WTC11 (cell line): ENCODE measurements around the gene TACC2. TPM values are rescaled to one million over a fixed set of nuclear protein-coding genes. Genes with fewer than 3 reads are reported as not detected.
"Not testable (repeated sequence)": the region's sequence is repeated elsewhere in the genome, so short reads cannot be mapped to it uniquely, and the experiment has no call there.

Experiments used
- ATAC-seq: fragments of 200-7000 bp; cut with Tn5 transposase; 2 replicates; pipeline ENCODE4 v1.10.0; 2021; ENCODE audit warnings: mild to moderate bottlenecking, moderate library complexity
- CTCF ChIA-PET: fragments of 300-600 bp; sonication (Branson Sonifier 250); formaldehyde crosslinking; loops from one replicate; lab custom pipeline; 2021; ENCODE audit warnings: antibody characterized with exemption; lab: Charles Lee
- POLR2A ChIA-PET: fragments of 350-600 bp; sonication (Branson Sonifier 250); formaldehyde crosslinking; loops from one replicate; lab custom pipeline; 2021; ENCODE audit warnings: antibody characterized with exemption; lab: Charles Lee
- DNase-seq: peaks from one replicate; pipeline ENCODE4 v3.0.0; 2021; ENCODE audit warnings: low spot score
- H3K27ac Mint-ChIP-seq: 2 replicates; pipeline ENCODE4 v1.8.0; 2021; ENCODE audit warnings: mixed read lengths
- H3K27me3 Mint-ChIP-seq: 2 replicates; pipeline ENCODE4 v1.8.0; 2021; ENCODE audit warnings: low read depth, mild to moderate bottlenecking, moderate library complexity, mixed read lengths
- H3K36me3 Mint-ChIP-seq: 2 replicates; pipeline ENCODE4 v1.8.0; 2021; ENCODE audit warnings: mixed read lengths
- H3K4me1 Mint-ChIP-seq: 2 replicates; pipeline ENCODE4 v1.8.0; 2022; ENCODE audit warnings: mixed read lengths
- H3K4me3 Mint-ChIP-seq: 2 replicates; pipeline ENCODE4 v1.8.0; 2021; ENCODE audit warnings: mild to moderate bottlenecking, moderate library complexity, mixed read lengths
- H3K9me3 Mint-ChIP-seq: 2 replicates; pipeline ENCODE4 v1.8.0; 2021; ENCODE audit warnings: mixed read lengths
- ATF1 ChIP-seq: sonication (generic); formaldehyde crosslinking; IDR thresholded peaks from 2 replicates; pipeline ENCODE4 v1.8.1; 2023; ENCODE audit warnings: mild to moderate bottlenecking, moderate library complexity, missing genetic modification reagents
- E2F4 ChIP-seq: sonication (generic); formaldehyde crosslinking; IDR thresholded peaks from 2 replicates; pipeline ENCODE4 v1.8.1; 2022; ENCODE audit warnings: low read depth, mild to moderate bottlenecking, moderate library complexity, missing genetic modification reagents, borderline replicate concordance
- ELF4 ChIP-seq: sonication (generic); formaldehyde crosslinking; IDR thresholded peaks from 2 replicates; pipeline ENCODE4 v1.8.1; 2022; ENCODE audit warnings: low read depth, mild to moderate bottlenecking, moderate library complexity, missing genetic modification reagents
- FOXK1 ChIP-seq: sonication (generic); formaldehyde crosslinking; IDR thresholded peaks from 2 replicates; pipeline ENCODE4 v1.8.0; 2022; ENCODE audit warnings: mild to moderate bottlenecking, moderate library complexity, missing genetic modification reagents
- GABPB1 ChIP-seq: sonication (generic); formaldehyde crosslinking; IDR thresholded peaks from 2 replicates; pipeline ENCODE4 v1.8.1; 2023; ENCODE audit warnings: mild to moderate bottlenecking, missing genetic modification reagents
- GTF2I ChIP-seq: fragments of 250-450 bp; sonication (Bioruptor Pico); conservative IDR thresholded peaks from 2 replicates; pipeline ENCODE4 v1.4.0; 2021; ENCODE audit warnings: mild to moderate bottlenecking
- HMGA2 ChIP-seq: fragments of 250-450 bp; sonication (Bioruptor Pico); IDR thresholded peaks from 2 replicates; pipeline ENCODE4 v1.4.0; 2021; ENCODE audit warnings: mild to moderate bottlenecking, moderate library complexity
- JUN ChIP-seq: sonication (generic); formaldehyde crosslinking; IDR thresholded peaks from 2 replicates; pipeline ENCODE4 v1.8.0; 2023; ENCODE audit warnings: mild to moderate bottlenecking, missing genetic modification reagents
- MYBL2 ChIP-seq: sonication (generic); formaldehyde crosslinking; IDR thresholded peaks from 2 replicates; pipeline ENCODE4 v1.8.1; 2023; ENCODE audit warnings: mild to moderate bottlenecking, moderate library complexity, missing genetic modification reagents
- NR2C2 ChIP-seq: sonication (generic); formaldehyde crosslinking; IDR thresholded peaks from 2 replicates; pipeline ENCODE4 v1.8.0; 2022; ENCODE audit warnings: mild to moderate bottlenecking, missing genetic modification reagents
- RORB ChIP-seq: fragments of 250-450 bp; sonication (Bioruptor Pico); IDR thresholded peaks from 2 replicates; pipeline ENCODE4 v1.9.0; 2021; ENCODE audit warnings: mild to moderate bottlenecking
- TEAD1 ChIP-seq: sonication (generic); formaldehyde crosslinking; IDR thresholded peaks from 2 replicates; pipeline ENCODE4 v1.8.0; 2022; ENCODE audit warnings: mild to moderate bottlenecking, missing genetic modification reagents
- USF1 ChIP-seq: sonication (generic); formaldehyde crosslinking; IDR thresholded peaks from 2 replicates; pipeline ENCODE4 v1.8.0; 2022; ENCODE audit warnings: mild to moderate bottlenecking, missing genetic modification reagents
- USF2 ChIP-seq: sonication (generic); formaldehyde crosslinking; IDR thresholded peaks from 2 replicates; pipeline ENCODE4 v1.8.1; 2023; ENCODE audit warnings: mild to moderate bottlenecking, missing genetic modification reagents, moderate library complexity
- ZNF121 ChIP-seq: sonication (generic); formaldehyde crosslinking; IDR thresholded peaks from 2 replicates; pipeline ENCODE4 v1.8.0; 2023; ENCODE audit warnings: missing genetic modification reagents
- ZNF317 ChIP-seq: sonication (generic); formaldehyde crosslinking; IDR thresholded peaks from 2 replicates; pipeline ENCODE4 v1.8.1; 2023; ENCODE audit warnings: low read depth, mild to moderate bottlenecking, moderate library complexity, missing genetic modification reagents, borderline replicate concordance
- total RNA-seq: library from RNA; stranded (reverse); gene quantifications from 3 replicates; pipeline ENCODE4 v1.2.3, GENCODE V29; 2021
- TF ChIP-seq, protein P1 (sequence below): sonication (generic); formaldehyde crosslinking; IDR thresholded peaks from 2 replicates; pipeline ENCODE4 v1.8.1; 2023; ENCODE audit warnings: mild to moderate bottlenecking, missing genetic modification reagents, moderate library complexity
- TF ChIP-seq, protein P2 (sequence below): fragments of 250-450 bp; sonication (Bioruptor Pico); IDR thresholded peaks from 2 replicates; pipeline ENCODE4 v1.9.0; 2021; ENCODE audit warnings: mild to moderate bottlenecking, borderline replicate concordance
- TF ChIP-seq, protein P3 (sequence below): sonication (generic); formaldehyde crosslinking; conservative IDR thresholded peaks from 2 replicates; pipeline ENCODE4 v1.8.1; 2022; ENCODE audit warnings: mild to moderate bottlenecking, missing genetic modification reagents

Gene TACC2
- total RNA-seq, 1 experiment from 2014 or later = 28.9 TPM

GRCh38 chr10:122060250-122060649 lies 71.3 kb downstream of the TACC2 start (continued):
- no peak for TF ChIP-seq USF2 (CRISPR knock-in tag)

DNA sequence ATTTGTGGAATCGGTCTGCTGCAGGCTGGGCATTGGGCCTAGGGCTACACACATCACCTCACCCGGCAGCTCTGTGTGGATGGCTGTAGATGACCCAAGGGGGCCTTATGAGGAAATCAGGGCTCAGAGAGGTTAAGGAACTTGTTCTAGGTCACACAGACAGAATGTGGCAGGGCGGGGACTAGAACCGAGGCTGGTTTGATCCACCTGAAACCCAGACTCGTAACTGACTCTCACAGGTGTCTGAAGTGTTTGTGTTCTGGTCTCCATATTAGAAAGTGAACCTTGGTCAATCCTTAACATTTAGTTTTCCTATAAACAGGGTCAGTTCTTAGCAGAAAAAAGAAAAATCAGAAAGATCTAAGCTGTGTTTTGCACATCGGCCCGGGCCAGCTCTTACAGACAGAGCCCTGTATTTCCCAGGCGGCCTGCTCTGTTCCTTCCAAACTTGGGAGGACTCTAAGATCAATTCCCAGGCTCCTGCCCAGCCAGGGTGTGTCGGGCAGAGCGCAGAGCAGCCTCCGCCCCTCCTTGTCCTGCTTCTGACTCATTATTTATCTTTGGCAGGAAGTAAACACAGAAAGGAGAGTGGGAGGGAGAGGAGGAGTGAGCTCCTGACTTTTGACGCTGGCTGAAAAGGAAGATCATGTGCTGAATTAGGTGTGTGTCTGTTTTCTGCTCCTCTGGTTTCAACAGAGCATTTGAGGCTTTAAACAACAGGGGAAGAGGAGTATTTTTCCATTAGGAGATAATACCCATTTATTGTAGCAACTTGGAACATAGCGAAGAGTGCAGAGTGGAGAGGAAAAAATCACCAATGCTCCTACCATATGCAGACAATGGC lies 74.1 kb downstream of the TACC2 start:
- TF ChIP-seq NR2C2 (CRISPR knock-in tag) (no peak), ZNF121 (no peak), FOXK1 (CRISPR knock-in tag) (peak; percentile 72; the same call in 1 of the 2 replicates), GABPB1 (CRISPR knock-in tag) (peak; percentile 68; the same call in 1 of the 2 replicates), MYBL2 (CRISPR knock-in tag) (no peak), ATF1 (CRISPR knock-in tag) (no peak), USF1 (peak; percentile 19; the same call in 1 of the 2 replicates), ZNF317 (CRISPR knock-in tag) (no peak), HMGA2 (CRISPR knock-in tag) (no peak), RORB (CRISPR knock-in tag) (no peak)
- TF ChIP-seq, protein P1, sequence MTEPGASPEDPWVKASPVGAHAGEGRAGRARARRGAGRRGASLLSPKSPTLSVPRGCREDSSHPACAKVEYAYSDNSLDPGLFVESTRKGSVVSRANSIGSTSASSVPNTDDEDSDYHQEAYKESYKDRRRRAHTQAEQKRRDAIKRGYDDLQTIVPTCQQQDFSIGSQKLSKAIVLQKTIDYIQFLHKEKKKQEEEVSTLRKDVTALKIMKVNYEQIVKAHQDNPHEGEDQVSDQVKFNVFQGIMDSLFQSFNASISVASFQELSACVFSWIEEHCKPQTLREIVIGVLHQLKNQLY (CRISPR knock-in tag) = no peak
- TF ChIP-seq, all 79 proteins: peak for 3
- DNase-seq (peak; percentile 39), ATAC-seq (peak; percentile 96)
- H3K27ac Mint-ChIP-seq = peak overlapping the region; percentile 84
- no peak overlapping the region for H3K4me3 Mint-ChIP-seq
- H3K4me1 Mint-ChIP-seq = peaks cover 18% of the 10 kb centered on the region
- CTCF ChIA-PET = interaction anchor here (1.5 kb wide), 1 partner anchor 12 kb away, joined by 22 read pairs; no protein-coding TSS in a partner anchor
- H3K27me3 Mint-ChIP-seq = no peaks in the 10 kb centered on the region
- no peaks in the 10 kb centered on the region; the same call in 1 of the 2 replicates for H3K36me3 Mint-ChIP-seq
- peaks cover 7% of the 10 kb centered on the region for H3K9me3 Mint-ChIP-seq
- POLR2A ChIA-PET = interaction anchor here (0.8 kb wide), 1 partner anchor 19 kb away, joined by 3 read pairs; no protein-coding TSS in a partner anchor

DNA sequence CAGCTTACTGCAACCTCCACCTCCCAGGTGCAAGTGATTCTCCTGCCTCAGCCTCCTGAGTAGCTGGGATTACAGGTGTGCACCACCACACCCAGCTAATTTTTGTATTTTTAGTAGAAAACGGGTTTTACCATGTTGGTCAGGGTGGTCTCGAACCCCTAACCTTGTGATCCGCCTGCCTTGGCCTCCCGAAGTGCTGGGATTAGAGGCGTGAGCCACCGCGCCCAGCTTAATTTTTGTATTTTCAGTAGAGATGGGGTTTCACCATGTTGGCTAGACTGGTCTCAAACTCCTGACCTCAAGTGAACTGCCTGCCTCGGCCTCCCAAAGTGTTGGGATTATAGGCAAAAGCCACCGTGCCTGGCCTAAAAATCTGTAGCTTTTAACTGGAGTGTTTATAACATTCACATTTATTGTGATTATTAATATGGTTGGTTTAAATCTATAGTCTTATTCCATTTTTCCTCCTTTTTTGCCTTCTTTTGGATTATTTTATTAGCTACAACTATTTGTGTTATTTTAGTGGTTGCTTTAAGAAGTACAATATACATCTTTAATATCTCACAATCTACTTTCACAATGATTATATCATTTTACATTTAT lies 77.5 kb downstream of the TACC2 start:
- ATAC-seq, H3K27me3 Mint-ChIP-seq, CTCF ChIA-PET: not testable (repeated sequence)

DNA sequence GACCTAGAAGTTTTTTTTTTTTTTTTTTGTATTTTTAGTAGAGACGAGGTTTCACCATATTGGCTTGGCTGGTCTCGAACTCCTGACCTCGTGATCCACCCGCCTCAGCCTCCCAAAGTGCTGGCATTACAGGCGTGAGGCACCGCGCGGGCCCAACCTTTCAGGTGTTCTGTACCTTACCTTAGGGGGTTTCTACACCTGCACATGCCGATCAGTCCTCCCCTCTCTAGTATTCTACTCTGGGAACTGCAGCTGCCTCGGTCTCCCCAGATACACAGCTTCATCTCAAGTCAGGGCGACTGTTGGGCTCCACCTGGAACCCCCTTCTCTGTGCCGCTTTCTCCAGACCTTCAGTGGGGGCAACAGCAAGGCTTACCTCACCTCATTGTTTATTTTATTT lies 79.9 kb downstream of the TACC2 start:
- POLR2A ChIA-PET = interaction anchor here (0.6 kb wide), 1 partner anchor 64 kb away, joined by 3 read pairs; no protein-coding TSS in a partner anchor
- Mint-ChIP-seq H3K4me3 (no peak overlapping the region), H3K9me3 (peaks cover 7% of the 10 kb centered on the region), H3K27ac (no peak overlapping the region), H3K4me1 (no peaks in the 10 kb centered on the region), H3K27me3 (no peaks in the 10 kb centered on the region), H3K36me3 (no peaks in the 10 kb centered on the region; the same call in 1 of the 2 replicates)
- CTCF ChIA-PET = interaction anchor here (0.6 to 1.2 kb wide), 2 partner anchors 10 to 17 kb away, joined by 3 read pairs; no protein-coding TSS in a partner anchor
- DNase-seq = no peak
- ATAC-seq = no peak
- TF ChIP-seq JUN (CRISPR knock-in tag) (no peak), TEAD1 (CRISPR knock-in tag) (no peak), USF2 (CRISPR knock-in tag) (no peak), GTF2I (CRISPR knock-in tag) (no peak), ELF4 (no peak), E2F4 (CRISPR knock-in tag) (no peak)
- TF ChIP-seq, protein P2, sequence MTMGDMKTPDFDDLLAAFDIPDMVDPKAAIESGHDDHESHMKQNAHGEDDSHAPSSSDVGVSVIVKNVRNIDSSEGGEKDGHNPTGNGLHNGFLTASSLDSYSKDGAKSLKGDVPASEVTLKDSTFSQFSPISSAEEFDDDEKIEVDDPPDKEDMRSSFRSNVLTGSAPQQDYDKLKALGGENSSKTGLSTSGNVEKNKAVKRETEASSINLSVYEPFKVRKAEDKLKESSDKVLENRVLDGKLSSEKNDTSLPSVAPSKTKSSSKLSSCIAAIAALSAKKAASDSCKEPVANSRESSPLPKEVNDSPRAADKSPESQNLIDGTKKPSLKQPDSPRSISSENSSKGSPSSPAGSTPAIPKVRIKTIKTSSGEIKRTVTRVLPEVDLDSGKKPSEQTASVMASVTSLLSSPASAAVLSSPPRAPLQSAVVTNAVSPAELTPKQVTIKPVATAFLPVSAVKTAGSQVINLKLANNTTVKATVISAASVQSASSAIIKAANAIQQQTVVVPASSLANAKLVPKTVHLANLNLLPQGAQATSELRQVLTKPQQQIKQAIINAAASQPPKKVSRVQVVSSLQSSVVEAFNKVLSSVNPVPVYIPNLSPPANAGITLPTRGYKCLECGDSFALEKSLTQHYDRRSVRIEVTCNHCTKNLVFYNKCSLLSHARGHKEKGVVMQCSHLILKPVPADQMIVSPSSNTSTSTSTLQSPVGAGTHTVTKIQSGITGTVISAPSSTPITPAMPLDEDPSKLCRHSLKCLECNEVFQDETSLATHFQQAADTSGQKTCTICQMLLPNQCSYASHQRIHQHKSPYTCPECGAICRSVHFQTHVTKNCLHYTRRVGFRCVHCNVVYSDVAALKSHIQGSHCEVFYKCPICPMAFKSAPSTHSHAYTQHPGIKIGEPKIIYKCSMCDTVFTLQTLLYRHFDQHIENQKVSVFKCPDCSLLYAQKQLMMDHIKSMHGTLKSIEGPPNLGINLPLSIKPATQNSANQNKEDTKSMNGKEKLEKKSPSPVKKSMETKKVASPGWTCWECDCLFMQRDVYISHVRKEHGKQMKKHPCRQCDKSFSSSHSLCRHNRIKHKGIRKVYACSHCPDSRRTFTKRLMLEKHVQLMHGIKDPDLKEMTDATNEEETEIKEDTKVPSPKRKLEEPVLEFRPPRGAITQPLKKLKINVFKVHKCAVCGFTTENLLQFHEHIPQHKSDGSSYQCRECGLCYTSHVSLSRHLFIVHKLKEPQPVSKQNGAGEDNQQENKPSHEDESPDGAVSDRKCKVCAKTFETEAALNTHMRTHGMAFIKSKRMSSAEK (CRISPR knock-in tag) = no peak
- TF ChIP-seq, protein P3, sequence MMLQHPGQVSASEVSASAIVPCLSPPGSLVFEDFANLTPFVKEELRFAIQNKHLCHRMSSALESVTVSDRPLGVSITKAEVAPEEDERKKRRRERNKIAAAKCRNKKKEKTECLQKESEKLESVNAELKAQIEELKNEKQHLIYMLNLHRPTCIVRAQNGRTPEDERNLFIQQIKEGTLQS (CRISPR knock-in tag) = no peak

More for the DNA sequence above, 77.5 kb downstream of the TACC2 start:
- H3K27ac Mint-ChIP-seq, POLR2A ChIA-PET, H3K9me3 Mint-ChIP-seq, H3K4me3 Mint-ChIP-seq, DNase-seq, H3K4me1 Mint-ChIP-seq, H3K36me3 Mint-ChIP-seq: not testable (repeated sequence)
